HepG2 (cell line): Measurements from ENCODE around the gene PRKD2. TPM values are rescaled to one million over a fixed set of nuclear protein-coding genes. Genes with fewer than 3 reads are reported as not detected.

Experiments
- ATAC-seq: fragments of 200-7000 bp; cut with Tn5 transposase; 3 replicates; pipeline ENCODE4 v1.9.1; 2020; ENCODE audit warnings: mild to moderate bottlenecking, moderate library complexity
- BruUV-seq: library from RNA; stranded (reverse); fragments of 400-500 nt; replicated peaks from 2 replicates; lab custom pipeline; 2021; lab: Mats Ljungman, UMichigan
- CTCF ChIA-PET: fragments of 300-600 bp; formaldehyde crosslinking; extraction: SDS; loops from one replicate; lab custom pipeline; 2021; ENCODE audit warnings: low total read pairs, inconsistent platforms, low intra/inter-chr PET ratio; lab: Yijun Ruan, JAX
- POLR2A ChIA-PET: fragments of 350-600 bp; sonication (Branson Sonifier 250); formaldehyde crosslinking; loops from one replicate; lab custom pipeline; 2020; ENCODE audit warnings: antibody characterized with exemption, inconsistent platforms; lab: Yijun Ruan, JAX
- DNase-seq: peaks from one replicate; pipeline ENCODE4 v3.0.0-alpha.2; 2015; ENCODE audit warnings: low spot score
- FAIRE-seq: peaks from 3 replicates; lab custom pipeline; 2011; peaks lifted over from hg19 to GRCh38; lab: Jason Lieb, UNC
- H2AFZ ChIP-seq: one replicate; pipeline ENCODE4 v1.6.1; 2011; ENCODE audit warnings: low read length, inconsistent platforms
- H3K27ac ChIP-seq: fragments of 300-600 bp; 3 replicates; pipeline ENCODE4 v1.8.0; 2011; ENCODE audit warnings: mixed run types, mild to moderate bottlenecking, mixed read lengths, low read length, inconsistent platforms; ENCODE audit not compliant: insufficient read depth; ENCODE audit errors: extremely low read length
- H3K27me3 ChIP-seq, 2 experiments: fragments of 200-600 bp in 1 of 2; 2 replicates in 1 of 2; 3 replicates in 1 of 2; pipeline versions ENCODE4 v1.6.0 to v1.8.0; 2011; ENCODE audit warnings: low read length in 2 of 2, mild to moderate bottlenecking in 2 of 2, moderate library complexity in 2 of 2, inconsistent platforms in 1 of 2; ENCODE audit not compliant: insufficient read depth in 2 of 2, control insufficient read depth in 1 of 2
- H3K36me3 ChIP-seq, 2 experiments: fragments of 200-600 bp in 1 of 2; replicated peaks in 1 of 2; 2 replicates in 1 of 2; 3 replicates in 1 of 2; pipeline versions ENCODE4 v1.5.1 to v1.8.0; 2011; ENCODE audit warnings: low read length in 2 of 2, inconsistent platforms in 1 of 2; ENCODE audit not compliant: insufficient read depth in 2 of 2, control insufficient read depth in 1 of 2
- H3K4me1 ChIP-seq: 2 replicates; pipeline ENCODE4 v1.5.1; 2012; ENCODE audit warnings: low read length, inconsistent platforms; ENCODE audit not compliant: insufficient read depth
- H3K4me2 ChIP-seq: 2 replicates; pipeline ENCODE4 v1.6.0; 2011; ENCODE audit warnings: low read depth, low read length, inconsistent platforms
- H3K4me3 ChIP-seq, 3 experiments: fragments of 200-600 bp in 1 of 3; sonication (generic), shearing (Covaris generic) in 1 of 3; replicated peaks in 1 of 3; 2 replicates each; pipeline ENCODE4 v1.5.1; 2011 to 2016; ENCODE audit warnings: low read length in 3 of 3, inconsistent platforms in 2 of 3, low read depth in 2 of 3, mild to moderate bottlenecking in 2 of 3, control low read depth in 1 of 3, mixed read lengths in 1 of 3; ENCODE audit not compliant: insufficient read depth in 1 of 3
- H3K79me2 ChIP-seq: one replicate; pipeline ENCODE4 v1.6.1; 2011; ENCODE audit warnings: low read length, inconsistent platforms; ENCODE audit not compliant: insufficient read depth
- H3K9ac ChIP-seq: 2 replicates; pipeline ENCODE4 v1.6.0; 2011; ENCODE audit warnings: mild to moderate bottlenecking, low read depth, low read length, inconsistent platforms; ENCODE audit not compliant: insufficient read depth
- H3K9me3 ChIP-seq: 2 replicates; pipeline ENCODE4 v1.5.1; 2012; ENCODE audit warnings: mild to moderate bottlenecking, low read length
- H4K20me1 ChIP-seq: 2 replicates; pipeline ENCODE4 v1.6.0; 2011; ENCODE audit warnings: inconsistent platforms, mild to moderate bottlenecking, low read length, moderate library complexity; ENCODE audit not compliant: insufficient read depth
- FOXP1 ChIP-seq, 2 experiments: fragments of 450-650 bp in 1 of 2; IDR thresholded peaks; 2 replicates each; pipeline ENCODE4 v1.6.1; 2017 to 2018; ENCODE audit warnings: antibody characterized with exemption in 1 of 2
- GRHL1 ChIP-seq: sonication (generic); formaldehyde crosslinking; conservative IDR thresholded peaks from 2 replicates; pipeline ENCODE4 v1.8.0; 2022; ENCODE audit warnings: missing genetic modification reagents
- GZF1 ChIP-seq: sonication (generic); formaldehyde crosslinking; IDR thresholded peaks from 2 replicates; pipeline ENCODE4 v1.5.1; 2020; ENCODE audit warnings: mild to moderate bottlenecking, missing genetic modification reagents
- ONECUT2 ChIP-seq: sonication (generic); formaldehyde crosslinking; IDR thresholded peaks from 2 replicates; pipeline ENCODE4 v1.4.0; 2020; ENCODE audit warnings: missing genetic modification reagents
- SALL2 ChIP-seq: sonication (generic); formaldehyde crosslinking; IDR thresholded peaks from 2 replicates; pipeline ENCODE4 v1.8.1; 2023; ENCODE audit warnings: mild to moderate bottlenecking, missing genetic modification reagents, inconsistent platforms
- SMARCE1 ChIP-seq: fragments of 450-650 bp; IDR thresholded peaks from 2 replicates; pipeline ENCODE4 v1.6.1; 2017; ENCODE audit warnings: borderline replicate concordance
- STAT5B ChIP-seq: sonication (generic); formaldehyde crosslinking; IDR thresholded peaks from 2 replicates; pipeline ENCODE4 v1.4.0; 2020; ENCODE audit warnings: missing genetic modification reagents
- YEATS2 ChIP-seq: sonication (generic); formaldehyde crosslinking; IDR thresholded peaks from 2 replicates; pipeline ENCODE4 v1.4.0; 2020; ENCODE audit warnings: missing genetic modification reagents, borderline replicate concordance
- ZNF251 ChIP-seq: sonication (generic); formaldehyde crosslinking; IDR thresholded peaks from 2 replicates; pipeline ENCODE4 v1.9.0; 2021; ENCODE audit warnings: mild to moderate bottlenecking, missing genetic modification reagents
- ZNF280B ChIP-seq: sonication (generic); formaldehyde crosslinking; IDR thresholded peaks from 2 replicates; pipeline ENCODE4 v1.5.0; 2020; ENCODE audit warnings: missing genetic modification reagents, mild to moderate bottlenecking, borderline replicate concordance
- ZNF362 ChIP-seq: sonication (generic); formaldehyde crosslinking; IDR thresholded peaks from 2 replicates; pipeline ENCODE4 v1.4.0; 2020; ENCODE audit warnings: missing genetic modification reagents, mild to moderate bottlenecking, borderline replicate concordance
- ZNF441 ChIP-seq: sonication (generic); formaldehyde crosslinking; IDR thresholded peaks from 2 replicates; pipeline ENCODE4 v1.7.0; 2021; ENCODE audit warnings: missing genetic modification reagents, borderline replicate concordance
- ZNF629 ChIP-seq: sonication (generic); formaldehyde crosslinking; conservative IDR thresholded peaks from 2 replicates; pipeline ENCODE4 v1.5.0; 2020; ENCODE audit warnings: missing genetic modification reagents
- WGBS: methylation state at CpG from one replicate; pipeline ENCODE4 v1.1.6; 2017; ENCODE audit warnings: low lambda C conversion rate; 5-methylcytosine and 5-hydroxymethylcytosine counted together
- in situ Hi-C: cut with HindIII; loops from 2 replicates; pipeline ENCODE4 v1.10.0; 2017; ENCODE audit warnings: low pct_unique_long_range_greater_than_20kb; ENCODE audit not compliant: extremely low pct_ligation_motif_present
- intact Hi-C: fragments of 100-400 bp; cut with micrococcal nuclease; formaldehyde crosslinking; loops from one replicate; pipeline ENCODE4 v1.10.0; 2022; ENCODE audit not compliant: unreplicated experiment
- polyA plus RNA-seq, 8 experiments: library from polyadenylated mRNA; depleted of rRNA in 3 of 8; stranded (reverse) in 7 of 8; unstranded in 1 of 8; fragments of >200 nt; fragmentation: Illumina TruSeq in 4 of 8; extraction: Trizol in 4 of 8; gene quantifications; 2 replicates each; pipeline versions ENCODE4 v1.2.1 to v1.2.3, GENCODE V29; 2011 to 2016; ENCODE audit warnings: low read depth in 4 of 8, missing spikeins in 1 of 8, mixed read lengths in 1 of 8; ENCODE audit not compliant: insufficient read depth in 1 of 8
- total RNA-seq, 5 experiments: library from RNA; depleted of rRNA; stranded (reverse); fragments of >200 nt; fragmentation: Illumina TruSeq; extraction: Trizol; gene quantifications; 2 replicates each; pipeline ENCODE4 v1.2.3, GENCODE V29; 2016; ENCODE audit warnings: low read depth in 1 of 5

The PRKD2 gene
- total and polyA plus RNA-seq, 2 of the 13 experiments (the other 11 are each of a cell fraction or from before 2014, with no cell fraction given), result 6.7 to 7.3 TPM

GRCh38 chr19:46748325-46749109 lies 31.6 kb upstream of the PRKD2 start:
- peak; percentile 54 for DNase-seq
- TF ChIP-seq GRHL1 (CRISPR knock-in tag), result no peak
- TF ChIP-seq ZNF280B (CRISPR knock-in tag), result no peak
- TF ChIP-seq ZNF251, result no peak
- no peak for TF ChIP-seq SALL2 (CRISPR knock-in tag)
- TF ChIP-seq SMARCE1, result no peak
- TF ChIP-seq STAT5B, result no peak
- TF ChIP-seq ZNF629 (CRISPR knock-in tag), result peak; percentile 62
- TF ChIP-seq FOXP1 (IDR thresholded peaks at IDR 0.05), result no peak
- TF ChIP-seq FOXP1 (CRISPR knock-in tag; IDR thresholded peaks at IDR 0.05), result peak; percentile 18; the same call in 1 of the 2 replicates
- TF ChIP-seq ONECUT2, result no peak
- no peak for TF ChIP-seq GZF1 (CRISPR knock-in tag)
- no peak for TF ChIP-seq YEATS2 (CRISPR knock-in tag)
- TF ChIP-seq ZNF441, result no peak
- TF ChIP-seq ZNF362, result peak; percentile 44; the same call in 1 of the 2 replicates

More at GRCh38 chr19:46748325-46749109, 31.6 kb upstream of the PRKD2 start:
- H3K9ac ChIP-seq, result no peak overlapping the region
- peaks cover 22% of the 10 kb centered on the region for H3K4me1 ChIP-seq
- H4K20me1 ChIP-seq, result peaks cover 13% of the 10 kb centered on the region
- no TSS peak for BruUV-seq
- POLR2A ChIA-PET, result no interaction called here
- FAIRE-seq (peak; percentile 42), ATAC-seq (peak; percentile 40)
- no peaks in the 10 kb centered on the region; a peak in 2 of 5 replicates for H3K27me3 ChIP-seq
- 84% methylated on average over 21 of the region's 21 CpGs for WGBS
- no peak overlapping the region for H3K27ac ChIP-seq
- H3K4me3 ChIP-seq, result no peak overlapping the region
- intact Hi-C loops (no loop called here), in situ Hi-C loops (no loop called here)
- H3K9me3 ChIP-seq, result no peaks in the 10 kb centered on the region
- H2AFZ ChIP-seq, result no peak overlapping the region
- H3K4me2 ChIP-seq, result no peak overlapping the region
- peaks cover 3 to 7% of the 10 kb centered on the region in 2 experiments; a peak in 1 of 5 replicates for H3K36me3 ChIP-seq
- H3K79me2 ChIP-seq, result peaks cover 27% of the 10 kb centered on the region
- CTCF ChIA-PET, result interaction anchor here (1.0 to 1.2 kb wide), 3 partner anchors 18 to 92 kb away, joined by 3 read pairs; no protein-coding TSS in a partner anchor
